ENCODE data around the gene COL27A1. TPM values are rescaled to one million over a fixed set of nuclear protein-coding genes. Genes with fewer than 3 reads are reported as not detected.

COL27A1 gene
- total and polyA plus RNA-seq, 2 experiments from 2014 or later, result 10.5 to 18.0 TPM

DNA sequence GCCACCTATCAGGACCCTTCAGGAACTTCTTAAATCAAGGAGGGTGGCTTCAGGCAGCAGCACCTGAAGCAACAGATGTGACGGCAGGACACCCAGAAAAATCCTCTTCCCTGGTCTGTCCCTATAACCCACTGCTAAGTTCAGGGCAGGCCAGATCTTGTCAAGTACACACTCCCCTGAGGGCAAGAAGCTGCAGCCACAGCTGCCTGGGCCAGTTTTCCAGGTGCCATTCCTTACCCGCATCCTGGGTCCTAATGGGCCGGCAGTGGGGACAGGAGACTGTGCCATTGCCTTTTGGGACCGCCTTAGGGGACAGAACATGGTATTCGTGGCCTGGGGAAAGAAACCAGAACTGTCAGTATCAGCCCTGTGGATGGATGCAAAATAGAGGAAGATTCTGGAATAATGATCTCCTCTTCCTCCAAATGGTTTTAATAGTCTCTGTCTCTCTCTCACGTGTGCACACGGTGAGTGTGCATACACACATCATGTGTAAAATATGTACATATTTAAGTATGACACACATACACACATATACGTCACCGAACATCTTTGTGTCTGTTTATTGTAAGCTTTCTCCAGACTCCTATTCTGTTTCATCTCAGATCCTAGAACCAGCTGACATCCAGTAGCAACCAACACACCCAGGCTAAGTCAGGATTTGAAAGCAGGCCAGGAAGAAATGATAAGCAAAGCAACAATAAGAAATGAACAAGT is 188.3 kb downstream of the COL27A1 start:
- Mint-ChIP-seq H3K4me3 (no peak overlapping the region), H3K27me3 (ENCODE audit: insufficient read depth, low read depth, poor library complexity) (peaks cover 14% of the 10 kb centered on the region), H3K4me1 (peaks cover 7% of the 10 kb centered on the region; the same call in 2 of the 3 replicates), H3K9me3 (no peaks in the 10 kb centered on the region), H3K36me3 (ENCODE audit: low read depth) (peaks cover 88% of the 10 kb centered on the region), H3K27ac (no peak overlapping the region)
- Histone ChIP-seq H4K20me1 (replicated peaks; ENCODE audit: insufficient read depth) (no peaks in the 10 kb centered on the region; the same call in 1 of the 2 replicates), H3K79me2 (replicated peaks; ENCODE audit: insufficient read depth) (no peaks in the 10 kb centered on the region), H3K9me2 (ENCODE audit: insufficient read depth) (no peaks in the 10 kb centered on the region), H3K36me3 (ENCODE audit: insufficient read depth) (peaks cover 14% of the 10 kb centered on the region), H3F3A (replicated peaks; ENCODE audit: low read depth) (0 out of 2 replicates have a peak, but pooled peaks cover 4% of the 10 kb centered on the region), H3K27me3 (ENCODE audit: insufficient read depth) (no peaks in the 10 kb centered on the region), H3K4me1 (ENCODE audit: insufficient read depth) (no peaks in the 10 kb centered on the region), H3K4me3 (no peak overlapping the region), H2AFZ (no peak overlapping the region), H3K27ac (ENCODE audit: low read depth) (no peak overlapping the region), H3K4me2 (no peak overlapping the region)
- no peak for ATAC-seq
- no peak for DNase-seq (ENCODE audit: low spot score)
- TF ChIP-seq, protein P1, sequence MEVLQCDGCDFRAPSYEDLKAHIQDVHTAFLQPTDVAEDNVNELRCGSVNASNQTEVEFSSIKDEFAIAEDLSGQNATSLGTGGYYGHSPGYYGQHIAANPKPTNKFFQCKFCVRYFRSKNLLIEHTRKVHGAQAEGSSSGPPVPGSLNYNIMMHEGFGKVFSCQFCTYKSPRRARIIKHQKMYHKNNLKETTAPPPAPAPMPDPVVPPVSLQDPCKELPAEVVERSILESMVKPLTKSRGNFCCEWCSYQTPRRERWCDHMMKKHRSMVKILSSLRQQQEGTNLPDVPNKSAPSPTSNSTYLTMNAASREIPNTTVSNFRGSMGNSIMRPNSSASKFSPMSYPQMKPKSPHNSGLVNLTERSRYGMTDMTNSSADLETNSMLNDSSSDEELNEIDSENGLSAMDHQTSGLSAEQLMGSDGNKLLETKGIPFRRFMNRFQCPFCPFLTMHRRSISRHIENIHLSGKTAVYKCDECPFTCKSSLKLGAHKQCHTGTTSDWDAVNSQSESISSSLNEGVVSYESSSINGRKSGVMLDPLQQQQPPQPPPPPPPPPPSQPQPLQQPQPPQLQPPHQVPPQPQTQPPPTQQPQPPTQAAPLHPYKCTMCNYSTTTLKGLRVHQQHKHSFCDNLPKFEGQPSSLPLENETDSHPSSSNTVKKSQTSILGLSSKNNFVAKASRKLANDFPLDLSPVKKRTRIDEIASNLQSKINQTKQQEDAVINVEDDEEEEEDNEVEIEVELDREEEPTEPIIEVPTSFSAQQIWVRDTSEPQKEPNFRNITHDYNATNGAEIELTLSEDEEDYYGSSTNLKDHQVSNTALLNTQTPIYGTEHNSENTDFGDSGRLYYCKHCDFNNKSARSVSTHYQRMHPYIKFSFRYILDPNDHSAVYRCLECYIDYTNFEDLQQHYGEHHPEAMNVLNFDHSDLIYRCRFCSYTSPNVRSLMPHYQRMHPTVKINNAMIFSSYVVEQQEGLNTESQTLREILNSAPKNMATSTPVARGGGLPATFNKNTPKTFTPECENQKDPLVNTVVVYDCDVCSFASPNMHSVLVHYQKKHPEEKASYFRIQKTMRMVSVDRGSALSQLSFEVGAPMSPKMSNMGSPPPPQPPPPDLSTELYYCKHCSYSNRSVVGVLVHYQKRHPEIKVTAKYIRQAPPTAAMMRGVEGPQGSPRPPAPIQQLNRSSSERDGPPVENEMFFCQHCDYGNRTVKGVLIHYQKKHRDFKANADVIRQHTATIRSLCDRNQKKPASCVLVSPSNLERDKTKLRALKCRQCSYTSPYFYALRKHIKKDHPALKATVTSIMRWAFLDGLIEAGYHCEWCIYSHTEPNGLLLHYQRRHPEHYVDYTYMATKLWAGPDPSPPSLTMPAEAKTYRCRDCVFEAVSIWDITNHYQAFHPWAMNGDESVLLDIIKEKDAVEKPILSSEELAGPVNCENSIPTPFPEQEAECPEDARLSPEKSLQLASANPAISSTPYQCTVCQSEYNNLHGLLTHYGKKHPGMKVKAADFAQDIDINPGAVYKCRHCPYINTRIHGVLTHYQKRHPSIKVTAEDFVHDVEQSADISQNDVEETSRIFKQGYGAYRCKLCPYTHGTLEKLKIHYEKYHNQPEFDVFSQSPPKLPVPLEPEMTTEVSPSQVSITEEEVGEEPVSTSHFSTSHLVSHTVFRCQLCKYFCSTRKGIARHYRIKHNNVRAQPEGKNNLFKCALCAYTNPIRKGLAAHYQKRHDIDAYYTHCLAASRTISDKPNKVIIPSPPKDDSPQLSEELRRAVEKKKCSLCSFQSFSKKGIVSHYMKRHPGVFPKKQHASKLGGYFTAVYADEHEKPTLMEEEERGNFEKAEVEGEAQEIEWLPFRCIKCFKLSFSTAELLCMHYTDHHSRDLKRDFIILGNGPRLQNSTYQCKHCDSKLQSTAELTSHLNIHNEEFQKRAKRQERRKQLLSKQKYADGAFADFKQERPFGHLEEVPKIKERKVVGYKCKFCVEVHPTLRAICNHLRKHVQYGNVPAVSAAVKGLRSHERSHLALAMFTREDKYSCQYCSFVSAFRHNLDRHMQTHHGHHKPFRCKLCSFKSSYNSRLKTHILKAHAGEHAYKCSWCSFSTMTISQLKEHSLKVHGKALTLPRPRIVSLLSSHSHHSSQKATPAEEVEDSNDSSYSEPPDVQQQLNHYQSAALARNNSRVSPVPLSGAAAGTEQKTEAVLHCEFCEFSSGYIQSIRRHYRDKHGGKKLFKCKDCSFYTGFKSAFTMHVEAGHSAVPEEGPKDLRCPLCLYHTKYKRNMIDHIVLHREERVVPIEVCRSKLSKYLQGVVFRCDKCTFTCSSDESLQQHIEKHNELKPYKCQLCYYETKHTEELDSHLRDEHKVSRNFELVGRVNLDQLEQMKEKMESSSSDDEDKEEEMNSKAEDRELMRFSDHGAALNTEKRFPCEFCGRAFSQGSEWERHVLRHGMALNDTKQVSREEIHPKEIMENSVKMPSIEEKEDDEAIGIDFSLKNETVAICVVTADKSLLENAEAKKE (CRISPR knock-in tag; IDR thresholded peaks at IDR 0.05), result no peak
- TF ChIP-seq STAT1 (IDR thresholded peaks at IDR 0.05; ENCODE audit: unreplicated experiment), result no peak
- no peak for TF ChIP-seq POLR2AphosphoS5 (IDR thresholded peaks at IDR 0.05; ENCODE audit: low read depth)
- TF ChIP-seq EZH2 (IDR thresholded peaks at IDR 0.05; ENCODE audit: low read depth, unreplicated experiment), result no peak
- no peak for TF ChIP-seq ZNF331 (CRISPR knock-in tag; IDR thresholded peaks at IDR 0.05; ENCODE audit: low read depth)
- TF ChIP-seq NANOG (IDR thresholded peaks at IDR 0.05; ENCODE audit: borderline replicate concordance), result no peak
- TF ChIP-seq ZNF114 (CRISPR knock-in tag; IDR thresholded peaks at IDR 0.05), result no peak
- TF ChIP-seq ETS1 (IDR thresholded peaks at IDR 0.05), result no peak
- TF ChIP-seq JUNB (IDR thresholded peaks at IDR 0.05; ENCODE audit: unreplicated experiment), result no peak
- TF ChIP-seq, protein P2, sequence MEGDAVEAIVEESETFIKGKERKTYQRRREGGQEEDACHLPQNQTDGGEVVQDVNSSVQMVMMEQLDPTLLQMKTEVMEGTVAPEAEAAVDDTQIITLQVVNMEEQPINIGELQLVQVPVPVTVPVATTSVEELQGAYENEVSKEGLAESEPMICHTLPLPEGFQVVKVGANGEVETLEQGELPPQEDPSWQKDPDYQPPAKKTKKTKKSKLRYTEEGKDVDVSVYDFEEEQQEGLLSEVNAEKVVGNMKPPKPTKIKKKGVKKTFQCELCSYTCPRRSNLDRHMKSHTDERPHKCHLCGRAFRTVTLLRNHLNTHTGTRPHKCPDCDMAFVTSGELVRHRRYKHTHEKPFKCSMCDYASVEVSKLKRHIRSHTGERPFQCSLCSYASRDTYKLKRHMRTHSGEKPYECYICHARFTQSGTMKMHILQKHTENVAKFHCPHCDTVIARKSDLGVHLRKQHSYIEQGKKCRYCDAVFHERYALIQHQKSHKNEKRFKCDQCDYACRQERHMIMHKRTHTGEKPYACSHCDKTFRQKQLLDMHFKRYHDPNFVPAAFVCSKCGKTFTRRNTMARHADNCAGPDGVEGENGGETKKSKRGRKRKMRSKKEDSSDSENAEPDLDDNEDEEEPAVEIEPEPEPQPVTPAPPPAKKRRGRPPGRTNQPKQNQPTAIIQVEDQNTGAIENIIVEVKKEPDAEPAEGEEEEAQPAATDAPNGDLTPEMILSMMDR (conservative IDR thresholded peaks at IDR 0.05; ENCODE audit: low read depth in 2 of 2), result no peak
- TF ChIP-seq REST (IDR thresholded peaks at IDR 0.05; ENCODE audit: unreplicated experiment), result no peak
- no peak for TF ChIP-seq CREB1 (CRISPR knock-in tag; IDR thresholded peaks at IDR 0.05; ENCODE audit: low read depth)
- TF ChIP-seq EZH2phosphoT487 (IDR thresholded peaks at IDR 0.05; ENCODE audit: unreplicated experiment), result no peak

Measured in GM23338 (cell line).